ENCODE results near the gene ODAD3. TPM values are rescaled to one million over a fixed set of nuclear protein-coding genes. Genes with fewer than 3 reads are reported as not detected.

The ODAD3 gene
- total RNA-seq, 4 donors from 2014 or later, result 1.5 TPM; not detected in 3

GRCh38 chr19:11446652-11447301 is 11.9 kb upstream of the ODAD3 start:
- Histone ChIP-seq H3K27me3 (no peaks in the 10 kb centered on the region), H3K36me3 (peaks cover 0 to 88% (median 0%) of the 10 kb centered on the region in 3 donors), H3K4me3 (no peak overlapping the region), H3K27ac (no peak overlapping the region), H3K9me3 (no peaks in the 10 kb centered on the region), H3K4me1 (no peaks in the 10 kb centered on the region)
- no peak for TF ChIP-seq POLR2A (IDR thresholded peaks at IDR 0.05)
- peak in 5 of 6 experiments; percentile 55 to 75 (median 69) for TF ChIP-seq CTCF (IDR thresholded peaks at IDR 0.05)
- DNase-seq, result peak; percentile 37 to 69 (median 58)

GRCh38 chr19:11446271-11446651 is 11.3 kb upstream of the ODAD3 start:
- H3K4me3 ChIP-seq, result no peak overlapping the region
- no peaks in the 10 kb centered on the region for H3K9me3 ChIP-seq
- H3K27me3 ChIP-seq, result no peaks in the 10 kb centered on the region
- no peak overlapping the region for H3K27ac ChIP-seq
- no peak for DNase-seq
- H3K4me1 ChIP-seq, result no peaks in the 10 kb centered on the region
- H3K36me3 ChIP-seq, result peaks cover 0 to 93% (median 0%) of the 10 kb centered on the region in 3 donors
- TF ChIP-seq POLR2A (IDR thresholded peaks at IDR 0.05) (no peak), CTCF (IDR thresholded peaks at IDR 0.05) (no peak)

GRCh38 chr19:11445141-11445540 is 10.2 kb upstream of the ODAD3 start:
- no peak for TF ChIP-seq CTCF (IDR thresholded peaks at IDR 0.05)
- no peak for TF ChIP-seq POLR2A (IDR thresholded peaks at IDR 0.05)
- H3K4me1 ChIP-seq, result no peaks in the 10 kb centered on the region
- no peak overlapping the region for H3K4me3 ChIP-seq
- peaks cover 0 to 98% (median 0%) of the 10 kb centered on the region in 3 donors for H3K36me3 ChIP-seq
- H3K9me3 ChIP-seq, result no peaks in the 10 kb centered on the region
- H3K27me3 ChIP-seq, result no peaks in the 10 kb centered on the region
- no peak for DNase-seq
- H3K27ac ChIP-seq, result no peak overlapping the region

GRCh38 chr19:11444059-11444458 is 9.1 kb upstream of the ODAD3 start:
- TF ChIP-seq CTCF (IDR thresholded peaks at IDR 0.05) (no peak), POLR2A (IDR thresholded peaks at IDR 0.05) (no peak)
- Histone ChIP-seq H3K36me3 (peaks cover 0 to 93% (median 0%) of the 10 kb centered on the region in 3 donors), H3K4me3 (no peak overlapping the region), H3K4me1 (no peaks in the 10 kb centered on the region), H3K9me3 (no peaks in the 10 kb centered on the region), H3K27me3 (no peaks in the 10 kb centered on the region), H3K27ac (no peak overlapping the region)
- no peak for DNase-seq

- Histone ChIP-seq H3K27me3 (no peaks in the 10 kb centered on the region), H3K27ac (peak overlapping the region in 2 of 4 donors; percentile 31 to 35), H3K9me3 (no peaks in the 10 kb centered on the region), H3K36me3 (peaks cover 0 to 57% (median 2%) of the 10 kb centered on the region in 3 donors), H3K4me3 (no peak overlapping the region), H3K4me1 (peaks cover 0 to 19% (median 12%) of the 10 kb centered on the region in 4 donors)
- peak in 2 of 3 donors; percentile 48 to 71 for DNase-seq
- TF ChIP-seq CTCF (IDR thresholded peaks at IDR 0.05) (no peak), POLR2A (IDR thresholded peaks at IDR 0.05) (no peak)
These were observed 3.0 kb upstream of the ODAD3 start for GRCh38 chr19:11437955-11438354.
